Right renal cortex interstitium (tissue), 3 donors: ENCODE data around the gene HSPB7. TPM values are rescaled to one million over a fixed set of nuclear protein-coding genes. Genes with fewer than 3 reads are reported as not detected.
"Not testable (repeated sequence)": the region's sequence is repeated elsewhere in the genome, so short reads cannot be mapped to it uniquely, and the experiment has no call there.

Experiments used
- DNase-seq, 3 donors: peaks; one replicate each; pipeline ENCODE4 v3.0.0-alpha.2; 2013; ENCODE audit warnings: low read depth in 3 of 3, low spot score in 2 of 3
- polyA plus RNA-seq, 3 donors: library from polyadenylated mRNA; unstranded; fragments of 120-200 nt; gene quantifications; one replicate each; pipeline ENCODE4 v1.2.1, GENCODE V29; 2013; ENCODE audit not compliant: insufficient read length in 3 of 3

Gene HSPB7
- polyA plus RNA-seq, 3 donors: 2.7 to 4.7 (median 3.9) TPM

DNA sequence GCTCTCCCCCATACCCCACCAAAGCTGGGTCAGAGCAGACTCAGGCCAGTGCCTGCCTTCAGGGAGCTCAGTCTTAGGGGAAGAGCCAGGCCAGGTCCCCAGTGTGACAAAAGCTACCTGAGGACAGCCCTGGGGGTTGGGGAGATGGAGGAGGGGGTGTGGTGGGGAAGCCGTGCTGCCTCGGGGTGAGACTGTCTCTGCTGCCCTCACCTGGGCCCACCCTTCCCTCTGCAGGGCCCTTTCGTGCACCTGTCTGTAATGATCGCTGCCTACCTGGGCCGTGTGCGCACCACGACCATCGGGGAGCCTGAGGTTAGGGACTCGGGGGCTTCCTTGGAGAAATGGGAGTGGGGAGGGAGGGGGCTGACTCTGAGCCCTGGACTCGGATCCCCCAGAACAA, 8.5 kb upstream of the HSPB7 start:
- not testable (repeated sequence) for DNase-seq

GRCh38 chr1:16023050-16023653, 5.3 kb upstream of the HSPB7 start:
- no peak for DNase-seq

DNA sequence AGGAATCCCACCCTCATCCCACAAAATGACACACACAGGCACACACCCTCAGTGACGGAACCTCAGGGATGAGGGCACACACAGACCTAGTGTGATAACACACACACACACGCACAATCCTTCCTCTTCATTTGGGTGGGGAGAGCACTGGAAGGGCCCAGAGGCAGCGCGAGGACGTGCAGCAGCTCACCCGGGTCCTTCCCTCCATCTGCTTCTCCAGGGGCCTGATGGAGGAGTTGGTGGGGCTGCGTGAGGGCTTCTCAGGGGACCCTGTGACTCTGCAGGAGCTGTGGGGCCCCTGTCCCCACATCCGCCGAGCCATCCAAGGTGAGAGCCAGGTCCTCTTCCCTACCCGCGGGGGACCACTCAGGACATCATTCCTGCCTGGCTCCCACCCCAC, 4.5 kb upstream of the HSPB7 start:
- no peak for DNase-seq

DNA sequence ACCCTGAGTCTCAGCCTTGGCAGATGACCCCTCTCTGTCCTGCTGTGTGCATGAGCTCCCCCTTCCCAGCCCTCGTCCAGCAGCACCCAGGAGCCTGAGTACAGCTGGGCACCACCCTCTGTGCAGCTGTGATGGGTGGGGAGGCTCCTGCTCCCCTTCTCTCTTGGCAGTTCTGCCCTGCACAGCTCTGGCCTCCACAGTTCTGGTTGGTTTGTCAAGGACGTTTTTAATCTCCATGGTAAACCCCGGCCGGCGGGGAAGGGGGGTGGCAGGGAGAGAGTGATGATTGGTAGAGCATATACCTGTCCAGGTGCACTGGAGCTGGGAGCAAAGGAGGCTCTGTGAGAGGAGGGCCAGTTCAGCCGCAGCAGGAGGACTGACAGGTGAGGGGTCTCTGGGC, 3.8 kb upstream of the HSPB7 start, which contains the start of gene CLCNKA:
Gene CLCNKA, plus strand, starts transcription at position 356 of the 400 bp plus-strand sequence. CDS start 584 bp downstream, outside the sequence.
- DNase-seq: no peak

- DNase-seq: not testable (repeated sequence)
Observed at GRCh38 chr1:16020878-16021277, 3.0 kb upstream of the HSPB7 start.

DNA sequence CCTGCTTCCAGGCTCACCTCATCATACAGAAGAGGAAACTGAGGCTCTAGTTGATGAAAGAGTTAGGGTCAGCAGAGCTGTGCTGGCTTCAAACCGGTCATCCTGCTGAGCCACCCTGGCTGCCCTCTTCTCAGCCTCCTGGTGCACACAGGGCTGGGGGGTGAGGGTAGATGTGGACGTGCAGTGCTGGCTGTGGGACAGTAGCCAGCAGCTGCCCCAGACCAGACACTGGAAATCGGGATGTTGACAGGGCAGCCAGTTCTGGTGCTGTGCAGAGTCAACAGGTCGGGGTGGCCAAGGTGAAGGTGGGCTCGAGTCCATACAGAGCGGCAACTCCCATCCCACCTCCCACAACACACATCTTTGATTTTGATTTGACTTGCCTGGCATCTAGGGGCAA, 2.5 kb upstream of the HSPB7 start:
- no peak for DNase-seq

DNA sequence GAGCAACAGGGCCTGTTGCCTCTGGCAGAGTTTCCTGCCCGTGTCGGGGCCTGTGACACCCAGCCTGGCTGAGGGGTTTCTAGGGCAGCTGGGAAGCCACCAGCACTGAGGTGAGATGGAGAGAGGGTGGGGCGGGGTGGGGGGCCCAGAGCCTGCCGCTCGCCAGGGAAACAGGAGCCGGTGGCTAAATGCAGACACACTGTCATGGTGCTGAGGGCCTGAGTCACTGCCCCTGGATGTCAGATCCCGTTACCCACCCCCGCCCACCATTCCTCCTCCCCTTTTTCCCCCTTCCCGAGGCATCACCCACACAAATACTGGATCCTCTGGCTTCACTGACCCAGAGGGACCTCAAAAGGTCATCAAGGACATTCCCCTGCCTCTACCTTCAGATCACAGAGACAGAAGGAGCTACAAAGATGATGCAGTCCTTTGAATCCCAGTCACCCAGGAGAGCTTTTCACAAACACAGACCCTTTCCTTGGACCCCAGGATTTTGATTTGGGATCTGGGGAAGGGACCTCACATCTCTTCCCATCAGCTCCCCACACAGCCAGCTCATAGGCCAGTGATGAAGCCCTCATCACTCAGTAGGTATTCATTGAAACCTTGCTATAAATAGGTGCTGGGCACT, 1.9 kb upstream of the HSPB7 start:
- no peak for DNase-seq

GRCh38 chr1:16018749-16019643, 1.2 kb upstream of the HSPB7 start:
- DNase-seq: no peak

DNA sequence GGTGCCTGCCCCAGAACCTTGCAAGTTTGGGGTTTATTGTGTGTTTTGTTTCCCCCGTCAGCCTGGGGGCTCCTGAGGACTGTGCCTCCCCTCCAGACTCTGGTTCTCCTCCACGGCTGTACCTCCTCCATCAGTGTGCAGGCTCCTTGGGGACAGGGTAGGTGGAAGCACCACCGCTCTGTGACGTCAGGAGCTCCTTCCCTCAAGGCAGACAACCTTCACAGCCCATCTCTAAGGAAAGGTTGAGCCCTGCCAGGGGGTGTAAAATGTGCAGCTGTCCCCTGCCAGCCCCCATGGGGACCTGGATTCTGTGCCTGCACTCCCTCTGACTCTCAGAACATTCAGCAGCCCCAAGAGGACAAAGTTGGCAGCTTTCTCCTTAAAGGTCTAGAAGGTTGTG, 465 bp upstream of the HSPB7 start:
- no peak for DNase-seq

- DNase-seq: no peak
Observed at GRCh38 chr1:16017076-16017460, 775 bp downstream of the HSPB7 start.

GRCh38 chr1:16015960-16016901, 1.6 kb downstream of the HSPB7 start:
- no peak for DNase-seq

DNA sequence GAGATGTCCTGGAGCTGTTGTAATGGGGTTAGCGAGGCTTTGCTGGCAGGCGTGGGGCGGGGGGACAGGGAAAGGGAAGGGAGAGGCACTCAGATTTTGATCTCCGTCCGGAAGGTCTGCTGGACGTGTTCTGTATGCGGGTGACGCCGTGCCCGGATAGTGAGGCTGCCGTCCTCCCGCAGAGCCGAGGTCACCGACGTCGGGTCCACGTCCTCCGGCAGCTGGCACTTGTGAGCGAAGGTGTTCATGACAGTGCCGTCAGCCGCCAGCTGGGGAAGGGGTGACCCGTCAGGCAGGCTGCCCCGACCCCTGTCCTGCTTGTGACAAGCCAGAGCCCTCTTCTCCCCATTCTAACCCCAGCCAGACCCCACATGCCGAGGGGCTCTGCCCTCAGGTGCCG, 2.4 kb downstream of the HSPB7 start:
- DNase-seq: no peak

DNA sequence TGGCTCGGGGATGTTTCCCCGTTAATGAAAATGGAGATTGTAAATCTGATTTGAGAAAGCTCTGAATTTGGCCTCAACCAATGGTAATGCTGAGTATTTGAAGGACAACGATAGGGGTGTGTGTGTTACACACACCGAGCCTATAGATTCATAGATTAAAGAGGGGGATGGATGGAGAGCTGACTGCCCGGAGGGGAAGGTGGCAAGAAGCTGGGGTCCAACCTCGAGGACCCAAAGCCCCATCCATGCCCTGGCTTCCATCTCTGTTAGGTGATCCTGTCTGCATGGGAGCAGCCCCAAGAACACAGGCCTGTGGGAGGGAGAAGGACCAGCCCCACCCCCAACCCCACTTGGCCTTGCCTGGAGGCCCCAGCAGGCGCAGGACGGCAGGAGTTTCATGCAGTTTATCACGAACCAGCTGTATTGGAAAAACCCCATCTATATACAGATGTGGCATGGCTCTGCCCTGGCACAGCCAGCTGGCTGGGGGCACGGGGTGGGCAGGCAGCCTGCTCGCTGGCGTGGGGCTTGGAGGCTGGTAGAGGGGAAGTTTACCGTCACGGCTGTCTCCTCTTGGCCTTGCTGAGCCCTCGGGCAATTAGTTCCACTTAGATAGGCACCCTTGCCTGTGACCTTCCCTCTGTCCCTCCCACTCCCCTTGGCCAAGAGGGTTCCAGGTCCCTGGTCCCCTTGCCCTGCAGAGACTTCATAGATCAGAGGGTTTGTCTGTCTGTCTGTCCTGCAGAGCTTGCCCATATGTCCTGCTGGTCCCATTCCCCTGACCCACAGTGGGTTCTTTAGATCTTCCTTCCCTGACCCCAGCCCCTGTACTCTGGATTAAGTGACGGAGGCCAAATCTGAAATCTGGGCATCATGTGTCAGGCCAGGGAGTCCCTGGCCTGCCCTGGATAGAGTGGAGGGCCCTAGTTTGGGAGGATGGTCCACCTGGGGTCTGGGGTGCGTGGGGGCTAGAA, 3.0 kb downstream of the HSPB7 start:
- DNase-seq: no peak

GRCh38 chr1:16013908-16014258, 4.0 kb downstream of the HSPB7 start:
- DNase-seq: no peak

- DNase-seq: peak in 1 of 3 donors; percentile 36
Observed at GRCh38 chr1:16013220-16013907, 4.5 kb downstream of the HSPB7 start.

- peak in 1 of 3 donors; percentile 52 for DNase-seq
Observed at GRCh38 chr1:16012590-16013219, 5.1 kb downstream of the HSPB7 start.

GRCh38 chr1:16011936-16012589, 5.8 kb downstream of the HSPB7 start:
- DNase-seq: no peak

GRCh38 chr1:16010837-16011236, 7.0 kb downstream of the HSPB7 start:
- DNase-seq: no peak
